Endothelial cell (in vitro differentiated cells): ENCODE data around the gene TJP1. TPM values are rescaled to one million over a fixed set of nuclear protein-coding genes. Genes with fewer than 3 reads are reported as not detected.

Experiments used
- DNase-seq: peaks from one replicate; pipeline ENCODE4 v3.0.0; 2021; ENCODE audit warnings: low spot score
- H3K27ac Mint-ChIP-seq: one replicate; pipeline ENCODE4 v1.8.0; 2021; ENCODE audit warnings: mixed read lengths, inconsistent platforms; ENCODE audit not compliant: unreplicated experiment
- H3K27me3 Mint-ChIP-seq: one replicate; pipeline ENCODE4 v1.8.0; 2021; ENCODE audit warnings: mild to moderate bottlenecking, moderate library complexity, mixed read lengths, inconsistent platforms; ENCODE audit not compliant: unreplicated experiment
- H3K36me3 Mint-ChIP-seq: one replicate; pipeline ENCODE4 v1.8.0; 2021; ENCODE audit warnings: mild to moderate bottlenecking, low read depth, mixed read lengths, inconsistent platforms; ENCODE audit not compliant: unreplicated experiment
- H3K4me1 Mint-ChIP-seq: one replicate; pipeline ENCODE4 v1.8.0; 2021; ENCODE audit warnings: mild to moderate bottlenecking, mixed read lengths, inconsistent platforms; ENCODE audit not compliant: unreplicated experiment
- H3K4me3 Mint-ChIP-seq: one replicate; pipeline ENCODE4 v1.8.0; 2021; ENCODE audit warnings: mild to moderate bottlenecking, mixed read lengths, inconsistent platforms; ENCODE audit not compliant: unreplicated experiment
- H3K9me3 Mint-ChIP-seq: one replicate; pipeline ENCODE4 v1.8.0; 2021; ENCODE audit warnings: mixed read lengths, inconsistent platforms; ENCODE audit not compliant: unreplicated experiment
- total RNA-seq: library from RNA; stranded (reverse); fragmentation: NEBNext Ultra II Directional; extraction: Animal tissue kit (Norgen Biotek cat#: 25700); gene quantifications from one replicate; pipeline ENCODE4 v1.2.1, GENCODE V29; 2021; ENCODE audit not compliant: unreplicated experiment
- TF ChIP-seq, protein P1 (sequence below): fragments of 200-600 bp; sonication (generic); IDR thresholded peaks from one replicate; pipeline ENCODE4 v1.5.0; 2021; ENCODE audit warnings: antibody characterized with exemption; ENCODE audit not compliant: unreplicated experiment

TJP1 gene
- total RNA-seq, 1 donor from 2014 or later = 473 TPM

GRCh38 chr15:29840926-29841325 lies 18.7 kb upstream of the TJP1 start:
- H3K27me3 Mint-ChIP-seq = peaks cover 5% of the 10 kb centered on the region
- peaks cover 3% of the 10 kb centered on the region for H3K36me3 Mint-ChIP-seq
- DNase-seq = no peak
- no peak overlapping the region for H3K4me3 Mint-ChIP-seq
- no peak overlapping the region for H3K27ac Mint-ChIP-seq
- peaks cover 55% of the 10 kb centered on the region for H3K4me1 Mint-ChIP-seq
- TF ChIP-seq, protein P1, sequence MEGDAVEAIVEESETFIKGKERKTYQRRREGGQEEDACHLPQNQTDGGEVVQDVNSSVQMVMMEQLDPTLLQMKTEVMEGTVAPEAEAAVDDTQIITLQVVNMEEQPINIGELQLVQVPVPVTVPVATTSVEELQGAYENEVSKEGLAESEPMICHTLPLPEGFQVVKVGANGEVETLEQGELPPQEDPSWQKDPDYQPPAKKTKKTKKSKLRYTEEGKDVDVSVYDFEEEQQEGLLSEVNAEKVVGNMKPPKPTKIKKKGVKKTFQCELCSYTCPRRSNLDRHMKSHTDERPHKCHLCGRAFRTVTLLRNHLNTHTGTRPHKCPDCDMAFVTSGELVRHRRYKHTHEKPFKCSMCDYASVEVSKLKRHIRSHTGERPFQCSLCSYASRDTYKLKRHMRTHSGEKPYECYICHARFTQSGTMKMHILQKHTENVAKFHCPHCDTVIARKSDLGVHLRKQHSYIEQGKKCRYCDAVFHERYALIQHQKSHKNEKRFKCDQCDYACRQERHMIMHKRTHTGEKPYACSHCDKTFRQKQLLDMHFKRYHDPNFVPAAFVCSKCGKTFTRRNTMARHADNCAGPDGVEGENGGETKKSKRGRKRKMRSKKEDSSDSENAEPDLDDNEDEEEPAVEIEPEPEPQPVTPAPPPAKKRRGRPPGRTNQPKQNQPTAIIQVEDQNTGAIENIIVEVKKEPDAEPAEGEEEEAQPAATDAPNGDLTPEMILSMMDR = no peak
- no peaks in the 10 kb centered on the region for H3K9me3 Mint-ChIP-seq

DNA sequence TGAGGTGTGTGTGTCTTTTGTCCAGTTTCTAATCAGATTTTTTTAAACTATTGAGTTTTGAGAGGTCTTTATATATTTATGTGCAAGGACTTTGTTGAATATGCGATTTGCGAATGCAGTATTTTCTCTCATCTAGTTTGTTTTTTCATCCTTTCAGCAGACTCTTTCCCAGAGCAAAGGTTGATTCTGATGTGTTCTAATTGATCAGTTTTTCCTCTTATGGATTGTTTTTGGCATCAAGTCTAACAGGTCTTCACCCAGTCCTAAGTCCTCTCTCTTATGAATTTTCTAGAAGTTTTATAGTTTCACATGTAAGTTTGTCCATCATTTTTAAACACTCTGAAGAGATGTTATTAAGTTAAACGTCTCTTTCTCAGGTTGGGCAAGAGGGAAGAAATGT lies 17.8 kb upstream of the TJP1 start:
- H3K4me1 Mint-ChIP-seq = peaks cover 62% of the 10 kb centered on the region
- no peak overlapping the region for H3K27ac Mint-ChIP-seq
- no peak for DNase-seq
- no peaks in the 10 kb centered on the region for H3K9me3 Mint-ChIP-seq
- no peak overlapping the region for H3K4me3 Mint-ChIP-seq
- H3K36me3 Mint-ChIP-seq = peaks cover 3% of the 10 kb centered on the region
- TF ChIP-seq, protein P1 = no peak
- peaks cover 3% of the 10 kb centered on the region for H3K27me3 Mint-ChIP-seq

GRCh38 chr15:29838352-29839010 lies 16.2 kb upstream of the TJP1 start:
- Mint-ChIP-seq H3K9me3 (no peaks in the 10 kb centered on the region), H3K36me3 (peaks cover under 1% of the 10 kb centered on the region), H3K27me3 (peaks cover 3% of the 10 kb centered on the region), H3K4me1 (peaks cover 60% of the 10 kb centered on the region), H3K4me3 (no peak overlapping the region), H3K27ac (no peak overlapping the region)
- TF ChIP-seq, protein P1 = no peak
- no peak for DNase-seq

- H3K36me3 Mint-ChIP-seq = no peaks in the 10 kb centered on the region
- no peak overlapping the region for H3K4me3 Mint-ChIP-seq
- H3K9me3 Mint-ChIP-seq = no peaks in the 10 kb centered on the region
- peaks cover 3% of the 10 kb centered on the region for H3K27me3 Mint-ChIP-seq
- H3K4me1 Mint-ChIP-seq = peaks cover 36% of the 10 kb centered on the region
- TF ChIP-seq, protein P1 = no peak
- DNase-seq = no peak
- H3K27ac Mint-ChIP-seq = peak overlapping the region; percentile 81
Observed at GRCh38 chr15:29835301-29835700, 13.0 kb upstream of the TJP1 start.

GRCh38 chr15:29832709-29833108 lies 10.4 kb upstream of the TJP1 start:
- Mint-ChIP-seq H3K4me1 (peaks cover 35% of the 10 kb centered on the region), H3K36me3 (no peaks in the 10 kb centered on the region), H3K4me3 (no peak overlapping the region), H3K9me3 (no peaks in the 10 kb centered on the region), H3K27ac (no peak overlapping the region), H3K27me3 (peaks cover 2% of the 10 kb centered on the region)
- no peak for DNase-seq
- TF ChIP-seq, protein P1 = no peak
